Muscle of arm (tissue), 14 donors: ENCODE data around the gene NUDT4. TPM values are rescaled to one million over a fixed set of nuclear protein-coding genes. Genes with fewer than 3 reads are reported as not detected.

Experiments used
- DNase-seq: peaks from one replicate; pipeline ENCODE4 v3.0.0-alpha.2; 2013
- long read RNA-seq, 11 donors: transcript quantifications; one replicate each; lab custom pipeline, GENCODE V29; 2026
- polyA plus RNA-seq, 12 donors: library from polyadenylated mRNA; unstranded; fragments of 120-200 nt; gene quantifications; one replicate each; pipeline ENCODE4 v1.2.1, GENCODE V29; 2013; ENCODE audit not compliant: insufficient read length in 12 of 12

The NUDT4 gene
- polyA plus RNA-seq: 100 to 1,000 TPM in 1 of 12 donors, 10 to 100 TPM in 10, not detected in 1; 70.5 to 114 (median 88.6) TPM
- long read RNA-seq, donor 1, full-length matches to known transcripts: 54 of 72 reads
- long read RNA-seq, donor 1, partial matches to known transcripts: 18 of 72 reads
- long read RNA-seq, donor 1, other reads (novel, unspliced or antisense): 0 of 72 reads
- long read RNA-seq, donor 2, full-length matches to known transcripts: 61 of 61 reads
- long read RNA-seq, donor 2, partial matches to known transcripts: 0 of 61 reads
- long read RNA-seq, donor 2, other reads (novel, unspliced or antisense): 0 of 61 reads
- long read RNA-seq, donor 3, full-length matches to known transcripts: 28 of 28 reads
- long read RNA-seq, donor 3, partial matches to known transcripts: 0 of 28 reads
- long read RNA-seq, donor 3, other reads (novel, unspliced or antisense): 0 of 28 reads
- long read RNA-seq, donor 4, full-length matches to known transcripts: 13 of 13 reads
- long read RNA-seq, donor 4, partial matches to known transcripts: 0 of 13 reads
- long read RNA-seq, donor 4, other reads (novel, unspliced or antisense): 0 of 13 reads
- long read RNA-seq, donor 5: 0 reads
- long read RNA-seq, donor 6, full-length matches to known transcripts: 22 of 74 reads
- long read RNA-seq, donor 6, partial matches to known transcripts: 52 of 74 reads
- long read RNA-seq, donor 6, other reads (novel, unspliced or antisense): 0 of 74 reads
- long read RNA-seq, donor 7, full-length matches to known transcripts: 19 of 24 reads
- long read RNA-seq, donor 7, partial matches to known transcripts: 5 of 24 reads
- long read RNA-seq, donor 7, other reads (novel, unspliced or antisense): 0 of 24 reads
- long read RNA-seq, donor 8, full-length matches to known transcripts: 60 of 89 reads
- long read RNA-seq, donor 8, partial matches to known transcripts: 29 of 89 reads
- long read RNA-seq, donor 8, other reads (novel, unspliced or antisense): 0 of 89 reads
- long read RNA-seq, donor 9, full-length matches to known transcripts: 24 of 24 reads
- long read RNA-seq, donor 9, partial matches to known transcripts: 0 of 24 reads
- long read RNA-seq, donor 9, other reads (novel, unspliced or antisense): 0 of 24 reads
- long read RNA-seq, donor 10, full-length matches to known transcripts: 37 of 37 reads
- long read RNA-seq, donor 10, partial matches to known transcripts: 0 of 37 reads
- long read RNA-seq, donor 10, other reads (novel, unspliced or antisense): 0 of 37 reads
- long read RNA-seq, donor 11, full-length matches to known transcripts: 35 of 135 reads
- long read RNA-seq, donor 11, partial matches to known transcripts: 100 of 135 reads
- long read RNA-seq, donor 11, other reads (novel, unspliced or antisense): 0 of 135 reads

- DNase-seq: peak; percentile 98
These were observed at the start of gene NUDT4 for GRCh38 chr12:93377252-93378195. NUDT4 (plus strand) TSS chr12:93377925; CDS start chr12:93378323, 398 bp downstream.

- no peak for DNase-seq
These were observed 44.7 kb upstream of the NUDT4 start for GRCh38 chr12:93333054-93333453.

GRCh38 chr12:93333828-93334227, 43.9 kb upstream of the NUDT4 start:
- no peak for DNase-seq

GRCh38 chr12:93335603-93336162, 42.0 kb upstream of the NUDT4 start:
- DNase-seq: no peak

GRCh38 chr12:93336291-93336741, 41.4 kb upstream of the NUDT4 start:
- DNase-seq: no peak

GRCh38 chr12:93338598-93338997, 39.1 kb upstream of the NUDT4 start:
- DNase-seq: no peak

- DNase-seq: no peak
These were observed 38.0 kb upstream of the NUDT4 start for GRCh38 chr12:93339695-93340094.

DNA sequence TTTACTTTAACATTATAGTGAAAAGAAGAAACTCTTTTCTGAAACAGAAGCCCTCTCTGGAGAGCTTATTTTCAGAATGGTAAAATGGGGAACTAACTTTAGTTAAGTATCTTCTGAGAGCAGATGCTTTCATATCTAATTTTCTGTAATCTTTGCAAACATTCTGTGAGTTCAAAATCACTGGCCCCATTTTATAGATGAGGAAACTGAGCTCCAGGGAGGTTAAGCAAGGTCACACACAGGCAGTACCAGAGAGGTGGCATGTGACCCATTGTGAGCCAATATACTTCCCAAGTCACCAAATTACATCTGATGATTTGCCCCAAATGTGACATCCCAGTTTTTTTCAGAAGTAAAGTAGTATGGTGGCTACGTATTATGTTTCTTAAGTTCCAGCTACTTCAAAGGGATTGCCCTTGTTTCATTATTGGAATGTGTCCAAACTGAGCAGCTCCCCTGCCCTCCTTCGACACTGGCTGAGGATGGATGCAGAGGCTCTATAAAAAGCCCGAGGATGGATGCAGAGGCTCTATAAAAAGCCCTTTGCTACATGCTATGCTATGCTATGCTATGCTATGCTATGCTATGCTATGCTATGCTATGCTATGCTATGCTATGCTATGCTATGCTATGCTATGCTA, 36.2 kb upstream of the NUDT4 start:
- DNase-seq: no peak

DNA sequence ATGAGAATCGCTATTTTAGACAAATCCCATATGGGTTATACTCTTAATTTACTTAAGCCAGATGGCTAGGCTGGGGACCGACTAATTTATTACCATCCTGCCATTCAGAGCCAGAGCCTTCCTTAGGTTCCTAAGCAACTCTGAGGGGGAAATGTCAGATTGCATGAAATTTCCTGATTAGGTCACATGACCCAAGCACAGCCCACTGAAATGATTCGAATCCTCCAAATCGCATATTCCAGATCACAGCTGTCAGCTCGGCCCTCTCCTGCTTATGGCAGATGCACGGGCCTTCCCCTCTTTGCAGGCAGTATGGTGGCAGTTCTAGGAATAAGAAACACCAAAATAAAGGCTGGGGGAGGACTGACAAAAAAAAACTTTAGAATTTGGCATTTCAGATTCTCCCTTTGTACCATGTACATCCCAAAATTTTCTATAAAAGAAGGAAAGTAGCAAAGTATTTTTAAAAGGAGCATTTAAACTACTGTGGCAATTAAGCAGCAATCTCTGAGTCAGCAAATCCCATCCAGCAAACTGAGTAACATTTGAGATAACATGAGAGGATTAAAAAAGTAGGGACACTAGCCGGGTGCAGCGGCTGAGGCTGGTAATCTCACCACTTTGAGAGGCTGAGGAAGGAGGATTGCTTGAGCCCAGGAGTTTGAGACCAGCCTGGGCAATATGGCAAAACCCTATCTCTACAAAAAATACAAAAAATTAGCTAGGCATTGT, 30.5 kb upstream of the NUDT4 start:
- DNase-seq: no peak

DNA sequence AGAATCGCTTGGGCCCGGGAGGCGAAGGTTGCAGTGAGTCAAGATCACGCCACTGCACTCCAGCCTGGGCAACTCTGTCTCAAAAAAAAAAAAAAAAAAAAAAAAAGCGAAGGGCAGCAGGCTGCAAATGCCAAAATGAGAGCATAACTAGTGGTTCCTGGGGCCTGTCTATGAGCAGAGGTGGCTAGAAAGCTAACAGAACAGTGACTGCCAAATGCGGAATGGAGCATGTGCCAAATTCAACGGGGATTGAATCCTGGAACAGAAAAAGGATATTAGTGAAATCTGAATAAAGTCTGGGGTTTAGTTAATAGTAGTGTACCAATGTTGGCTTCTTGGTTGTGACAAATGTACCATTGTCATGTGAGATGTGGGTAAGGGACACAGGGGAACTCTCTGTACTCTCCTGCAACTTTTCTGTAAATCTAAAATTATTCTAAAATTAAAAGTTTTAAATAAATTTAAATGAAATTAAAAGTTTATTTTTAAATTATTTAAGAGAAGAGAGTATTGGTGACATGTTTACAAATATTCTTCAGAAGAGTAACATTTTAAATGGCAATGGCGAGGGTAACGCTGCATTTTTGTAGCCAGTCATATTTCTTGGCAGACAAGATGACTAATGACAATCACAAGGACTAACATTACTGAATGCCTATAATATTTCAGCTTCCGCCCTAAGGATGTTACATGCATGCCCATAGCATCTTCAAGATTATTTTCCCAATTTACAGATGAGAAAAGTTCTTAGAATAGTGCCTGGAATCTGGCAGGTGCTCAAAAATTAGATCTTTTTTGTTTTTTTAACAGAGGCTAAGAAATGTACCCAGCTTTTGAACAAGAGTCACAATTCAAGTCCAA, 28.9 kb upstream of the NUDT4 start:
- peak; percentile 38 for DNase-seq

DNA sequence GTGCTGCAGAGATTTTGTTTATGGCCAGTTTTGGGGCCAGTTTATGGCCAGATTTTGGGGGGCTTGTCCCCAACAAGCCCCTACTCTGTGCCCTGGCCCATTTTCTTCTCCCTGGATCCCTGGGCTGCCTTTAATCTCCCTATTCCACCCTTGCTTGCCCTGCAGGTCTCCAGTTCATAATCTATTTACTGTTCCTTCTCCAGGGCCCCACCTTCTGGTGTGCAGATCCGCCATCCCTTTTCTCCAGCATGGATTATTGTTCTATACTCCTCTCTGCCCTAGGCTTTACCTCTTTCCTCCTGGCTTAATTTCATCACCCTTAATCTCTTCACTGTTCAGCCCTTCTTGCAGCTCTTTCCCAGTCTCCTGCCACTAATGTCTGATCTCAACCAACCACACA, 26.0 kb upstream of the NUDT4 start:
- DNase-seq: no peak

GRCh38 chr12:93352321-93352720, 25.4 kb upstream of the NUDT4 start:
- DNase-seq: no peak

GRCh38 chr12:93356214-93356613, 21.5 kb upstream of the NUDT4 start:
- no peak for DNase-seq

GRCh38 chr12:93358058-93358457, 19.7 kb upstream of the NUDT4 start:
- DNase-seq: no peak

- no peak for DNase-seq
These were observed 18.9 kb upstream of the NUDT4 start for GRCh38 chr12:93358821-93359220.

GRCh38 chr12:93360688-93361087, 17.0 kb upstream of the NUDT4 start:
- no peak for DNase-seq

GRCh38 chr12:93361151-93361919, 16.4 kb upstream of the NUDT4 start:
- DNase-seq: no peak
